ACHN (cell line): ENCODE results near the gene LYPD4.
"Not testable (repeated sequence)": the region's sequence is repeated elsewhere in the genome, so short reads cannot be mapped to it uniquely, and the experiment has no call there.

Experiments used
- DNase-seq: peaks from one replicate; pipeline ENCODE4 v3.0.0-alpha.2; 2015
- in situ Hi-C: cut with HindIII; loops from 2 replicates; pipeline ENCODE4 v1.10.0; 2017; ENCODE audit warnings: low sequenced_read_pairs, low pct_ligation_motif_present, low pct_unique_long_range_greater_than_20kb

LYPD4 gene

DNA sequence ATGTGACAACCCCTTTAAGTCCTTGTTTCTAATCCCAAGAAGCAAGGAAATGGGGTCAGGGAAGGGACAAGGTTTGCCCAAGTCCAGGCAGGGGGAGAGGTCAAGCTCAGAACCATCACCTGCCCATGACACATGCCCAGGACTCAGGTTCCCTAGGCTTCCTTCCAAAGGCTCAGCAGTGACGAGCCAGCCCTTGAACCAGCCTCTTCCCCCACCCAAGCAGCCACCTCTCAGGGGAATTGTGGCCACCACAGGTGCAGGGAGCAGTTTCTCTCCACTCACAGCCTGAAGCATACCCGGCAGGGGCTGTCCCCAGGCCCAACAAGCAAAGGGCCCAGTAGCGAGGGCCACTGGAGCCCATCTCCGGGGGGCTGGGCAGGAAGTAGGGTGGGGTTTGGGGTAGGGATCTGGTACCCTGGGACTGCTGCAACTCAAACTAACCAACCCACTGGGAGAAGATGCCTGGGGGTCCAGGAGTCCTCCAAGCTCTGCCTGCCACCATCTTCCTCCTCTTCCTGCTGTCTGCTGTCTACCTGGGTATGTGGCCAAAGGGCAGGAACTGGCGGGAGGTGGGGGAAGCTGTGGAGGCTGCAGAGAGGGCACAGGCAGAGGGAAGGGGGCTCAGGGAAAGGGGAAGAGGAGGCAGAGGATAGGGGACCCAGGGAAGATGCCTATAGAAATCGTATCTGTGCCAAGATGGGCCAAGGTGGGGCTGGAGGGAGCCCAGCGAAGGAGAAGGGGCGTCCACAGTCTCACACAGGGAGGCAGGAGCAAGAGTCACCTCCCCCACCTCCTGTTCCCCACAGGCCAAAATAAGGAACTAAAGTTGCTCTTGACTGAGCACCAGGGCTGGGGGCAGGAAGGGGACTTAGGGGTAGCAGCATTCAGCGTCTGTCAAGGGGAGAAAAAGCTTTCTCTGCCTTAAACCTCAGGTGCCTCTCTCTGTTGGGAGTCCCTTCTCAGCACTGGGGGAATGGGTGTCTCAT, 32.7 kb upstream of the LYPD4 start, which contains the start of gene CD79A:
Gene CD79A, plus strand, starts transcription at position 433 of the 986 bp plus-strand sequence. Its CDS starts 26 bp downstream, at position 459.
- DNase-seq, result no peak
- in situ Hi-C loops, result no loop called here

DNA sequence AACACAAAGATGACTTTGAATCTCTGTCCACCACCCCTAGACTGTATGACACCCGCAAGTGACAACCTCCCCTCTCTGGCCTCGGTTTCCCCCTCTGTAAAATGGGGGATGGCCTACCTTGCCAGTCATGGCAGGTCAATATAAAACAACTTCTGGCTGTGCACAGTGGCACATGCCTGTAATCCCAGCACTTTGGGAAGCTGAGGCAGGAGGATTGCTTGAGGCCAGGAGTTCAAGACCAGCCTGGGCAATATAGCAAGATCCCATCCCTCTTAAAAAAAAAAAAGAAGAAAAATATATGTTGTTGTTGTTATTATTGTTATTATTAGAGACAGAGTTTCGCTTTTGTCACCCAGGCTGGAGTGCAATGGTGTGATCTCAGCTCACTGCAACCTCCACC, 31.5 kb upstream of the LYPD4 start:
- in situ Hi-C loops, DNase-seq: not testable (repeated sequence)

DNA sequence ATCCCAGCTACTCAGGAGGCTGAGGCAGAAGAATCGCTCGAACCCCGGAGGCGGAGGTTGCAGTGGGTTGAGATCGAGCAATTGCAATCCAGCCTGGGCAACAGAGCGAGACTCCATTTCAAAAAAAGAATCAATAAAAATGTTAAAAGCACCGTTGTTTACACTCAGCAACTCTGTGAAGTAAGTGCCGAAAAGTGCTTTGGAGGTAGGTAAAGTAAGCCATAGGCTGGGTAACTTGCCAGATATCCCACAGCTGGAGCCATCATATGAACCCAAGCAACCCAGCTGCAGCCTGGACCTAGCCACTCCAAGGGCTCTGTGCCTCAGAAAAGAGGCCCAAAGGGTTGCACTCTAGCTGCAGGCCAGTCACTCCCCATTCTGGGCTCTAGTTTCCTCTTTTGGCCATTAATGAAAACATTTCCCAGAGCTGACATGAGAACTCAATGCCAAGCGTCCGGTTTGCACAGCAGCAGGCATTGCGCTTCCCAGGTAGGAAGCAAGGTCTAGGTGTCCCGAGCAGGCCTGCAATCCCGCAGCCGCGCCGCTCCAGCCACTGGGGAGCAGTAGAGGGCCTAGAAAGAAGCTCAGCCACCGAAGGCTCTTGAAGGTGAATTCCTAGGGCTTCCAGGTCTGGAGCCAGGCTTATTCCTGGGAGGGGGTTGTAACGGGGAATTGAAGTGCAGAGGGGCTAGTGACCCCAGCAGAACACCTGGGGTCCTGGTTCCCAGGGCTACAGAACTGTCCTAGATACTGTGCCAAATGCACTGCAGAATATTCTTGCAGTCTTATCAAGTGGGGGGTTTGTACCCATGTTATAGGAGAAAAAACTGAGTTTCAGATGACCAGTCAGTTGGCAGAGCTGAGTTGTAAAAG, 28.5 kb upstream of the LYPD4 start:
- peak; percentile 71 for DNase-seq
- in situ Hi-C loops, result no loop called here

DNA sequence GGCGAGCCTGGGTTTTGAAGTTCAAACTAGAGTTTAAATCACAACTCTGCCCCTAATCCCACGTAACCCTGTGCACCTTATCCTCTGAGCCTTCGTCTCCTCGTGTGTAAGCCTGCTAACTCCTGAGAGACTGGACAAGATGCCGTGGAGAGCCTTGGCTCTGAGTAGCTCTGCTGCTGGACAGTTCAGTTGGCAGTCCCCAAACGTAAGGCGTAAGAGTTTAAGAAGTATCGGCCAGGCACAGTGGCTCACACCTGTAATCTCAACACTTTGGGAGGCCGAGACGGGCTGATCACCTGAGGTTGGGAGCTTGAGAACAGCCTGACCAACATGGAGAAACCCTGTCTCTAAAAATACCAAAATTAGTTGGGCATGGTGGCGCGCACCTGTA, 27.9 kb upstream of the LYPD4 start:
- in situ Hi-C loops, result no loop called here
- no peak for DNase-seq

DNA sequence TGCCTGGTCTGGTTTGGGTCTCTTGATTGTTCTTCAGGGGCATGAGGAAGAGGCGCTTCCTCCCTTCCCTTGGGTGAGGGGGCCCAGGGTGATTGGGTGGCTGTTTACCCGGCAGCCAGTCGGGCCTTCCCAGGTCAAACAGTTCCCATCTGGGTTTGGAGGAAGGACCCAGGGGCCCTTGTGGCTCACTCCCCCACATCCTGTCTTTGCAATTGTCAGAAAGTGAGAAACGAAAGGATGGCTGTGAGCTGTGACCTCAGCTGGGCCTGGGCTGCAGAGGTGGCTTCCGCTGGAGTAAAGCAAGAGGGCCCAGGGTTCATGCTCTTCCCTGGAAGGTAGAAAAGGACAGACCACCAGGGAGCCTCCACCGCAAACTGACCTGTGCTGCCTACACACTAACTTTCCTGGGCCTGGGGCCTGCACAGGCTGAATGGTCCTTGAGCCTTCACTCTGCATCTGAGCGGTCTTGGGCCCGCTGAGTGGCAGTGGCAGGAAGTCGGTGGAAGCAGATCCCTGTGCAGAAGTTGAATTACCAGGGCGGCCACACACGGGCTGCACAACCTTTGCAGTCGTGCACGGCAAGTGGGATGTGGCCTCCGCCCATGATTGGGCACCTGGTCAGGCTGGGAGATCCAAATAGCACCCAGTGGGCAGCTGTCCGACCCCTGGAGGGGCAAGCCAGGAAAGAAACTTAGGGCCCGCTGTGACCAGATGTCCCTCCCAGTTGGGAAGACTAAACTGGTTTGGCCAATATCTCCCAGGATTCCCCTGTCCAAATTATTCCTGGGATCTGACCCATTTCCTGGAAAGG, 27.3 kb upstream of the LYPD4 start:
- DNase-seq, result no peak
- in situ Hi-C loops, result no loop called here

DNA sequence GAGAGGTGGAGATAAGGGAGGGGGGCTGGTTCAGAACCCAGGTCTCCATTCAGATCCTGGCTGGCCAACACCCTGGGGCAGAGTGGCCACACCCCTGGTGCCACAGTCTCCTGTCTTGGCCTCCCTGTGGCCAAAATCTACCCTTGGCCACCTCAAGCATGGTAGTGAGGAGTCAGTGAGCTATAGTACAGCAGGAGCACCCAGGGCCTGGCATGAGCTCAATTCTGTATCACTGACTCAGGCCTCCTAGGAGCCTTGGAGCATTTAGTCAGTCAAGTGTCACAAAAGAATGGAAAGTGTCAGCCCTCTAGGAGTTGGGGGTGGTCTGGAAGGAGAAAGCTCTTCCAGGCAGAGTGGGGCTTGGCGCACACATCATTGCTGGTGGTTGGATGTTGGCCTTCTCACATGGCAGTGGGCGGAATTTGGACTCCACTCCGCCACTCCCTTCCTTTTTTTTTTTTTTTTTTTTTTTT, 26.0 kb upstream of the LYPD4 start:
- DNase-seq, result peak; percentile 67
- in situ Hi-C loops, result no loop called here

DNA sequence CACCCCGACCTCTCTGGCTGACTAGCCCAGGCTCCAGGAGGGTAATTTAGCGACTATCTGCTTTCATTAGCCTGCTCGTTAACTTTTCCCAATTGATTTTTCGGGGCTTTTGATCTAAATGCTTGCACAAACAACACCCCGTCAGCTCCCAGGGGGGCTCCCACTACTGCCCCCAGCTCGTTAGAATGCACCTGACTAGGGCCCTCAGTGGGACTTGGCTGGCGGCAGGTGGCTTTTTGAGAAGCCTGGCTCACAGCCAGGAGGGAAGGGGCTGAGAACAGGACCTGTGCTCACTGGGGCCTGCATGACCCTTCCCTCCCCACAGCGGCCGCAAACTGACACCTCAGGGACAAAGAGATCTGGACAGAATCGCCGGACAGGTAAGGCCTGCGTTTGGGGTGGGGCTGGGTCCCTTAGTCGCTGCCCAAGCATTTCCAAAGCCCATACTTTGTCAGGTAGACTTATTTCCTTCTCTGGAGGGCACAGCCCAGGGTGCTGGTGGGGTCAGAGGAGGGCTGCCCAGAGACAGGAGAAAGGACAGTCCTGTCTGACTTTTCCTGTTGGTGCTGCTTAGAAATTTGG, 25.0 kb upstream of the LYPD4 start:
- in situ Hi-C loops, result no loop called here
- no peak for DNase-seq

DNA sequence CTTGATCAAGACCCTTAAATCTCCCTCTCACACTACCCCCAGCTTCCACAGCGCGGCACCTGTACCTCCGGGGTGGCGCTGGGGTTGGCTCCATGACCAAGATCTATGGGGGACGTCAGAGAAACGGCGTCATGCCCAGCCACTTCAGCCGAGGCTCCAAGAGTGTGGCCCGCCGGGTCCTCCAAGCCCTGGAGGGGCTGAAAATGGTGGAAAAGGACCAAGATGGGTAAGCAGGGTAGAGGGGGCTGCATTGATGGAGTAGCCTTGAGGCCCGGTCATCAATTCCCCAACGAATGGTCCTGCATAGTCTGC, 24.5 kb upstream of the LYPD4 start:
- DNase-seq, result no peak
- in situ Hi-C loops, result no loop called here

DNA sequence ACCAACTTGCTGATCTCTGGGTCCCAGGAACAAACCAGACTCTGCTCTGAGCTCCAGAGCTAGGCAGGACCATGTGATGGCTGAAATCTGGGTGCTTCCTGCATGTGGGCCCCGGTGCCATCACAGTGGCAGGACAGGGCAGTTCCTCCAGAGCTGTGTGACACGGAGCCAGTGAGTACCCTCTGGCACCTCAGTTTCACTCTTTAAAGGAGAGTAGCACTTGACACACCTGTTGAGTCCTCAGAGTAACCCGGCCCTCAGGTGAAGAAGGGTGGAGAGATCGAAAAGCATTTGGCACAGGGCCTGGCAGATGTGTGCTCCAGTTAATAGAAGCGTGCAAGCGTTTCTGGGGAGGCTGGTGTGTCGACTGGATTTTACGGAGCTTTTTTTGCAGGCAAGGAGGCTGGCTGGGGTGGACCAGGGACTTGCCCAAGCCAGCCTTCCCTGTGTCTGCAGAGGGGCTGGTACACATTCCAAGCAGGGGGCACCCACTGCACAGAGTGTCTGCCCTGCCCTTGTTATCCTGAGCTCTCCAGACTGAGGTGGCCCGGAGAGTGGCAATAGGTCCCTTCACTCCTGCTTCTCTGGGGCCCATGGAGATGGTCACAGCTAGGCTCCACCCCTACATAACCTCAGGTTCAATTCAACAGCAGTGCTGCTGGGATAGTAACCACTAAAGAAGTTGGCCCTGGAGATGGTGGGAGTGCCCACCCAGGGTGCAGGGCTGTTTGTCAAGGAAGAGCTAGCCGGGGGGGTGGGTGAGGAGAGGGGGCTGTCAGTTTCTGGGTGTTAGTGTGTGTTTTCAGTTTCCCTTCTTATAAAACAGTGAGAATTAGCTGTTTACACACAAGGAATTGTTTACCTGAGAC, 23.9 kb upstream of the LYPD4 start:
- in situ Hi-C loops, result no loop called here
- DNase-seq, result no peak

DNA sequence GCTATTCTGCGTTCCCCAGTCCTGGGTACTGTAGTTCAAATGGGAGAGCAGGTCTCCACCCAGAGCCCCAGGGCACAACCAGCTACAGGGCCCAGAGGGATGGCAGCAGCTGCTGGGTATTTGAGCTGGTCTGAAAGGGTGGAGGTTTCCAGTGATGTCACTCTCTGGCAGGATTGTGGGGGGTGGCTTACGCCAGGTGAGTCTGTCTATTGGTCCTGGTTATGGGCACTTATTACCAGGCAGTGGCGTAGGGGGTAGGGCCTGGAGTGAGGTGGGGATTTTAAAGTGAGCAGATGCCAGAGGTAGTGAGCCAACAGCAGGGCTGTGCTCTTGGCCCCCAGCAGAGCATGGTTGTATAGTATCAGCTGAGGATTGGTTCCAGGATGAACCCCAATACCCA, 21.8 kb upstream of the LYPD4 start:
- no peak for DNase-seq
- in situ Hi-C loops, result no loop called here

DNA sequence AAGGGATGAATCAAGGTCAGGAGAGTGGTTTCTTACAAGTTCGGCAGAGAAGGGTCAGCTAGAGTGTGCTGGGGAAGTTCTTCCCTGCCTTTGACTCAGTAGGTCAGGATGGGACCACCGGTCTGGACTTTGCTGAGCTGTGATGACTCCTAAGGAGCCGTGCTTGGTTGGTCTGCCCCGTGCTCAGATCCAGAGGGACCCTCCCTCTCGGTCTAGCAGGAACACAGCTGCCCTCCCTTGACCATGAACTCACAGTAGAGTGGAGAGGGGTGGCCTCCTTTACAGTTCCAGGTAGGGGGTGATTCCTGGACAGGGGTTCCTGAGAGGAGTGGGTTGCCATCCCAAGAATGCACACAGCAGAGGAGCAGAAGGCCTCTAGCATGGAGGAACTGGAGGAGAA, 19.9 kb upstream of the LYPD4 start:
- in situ Hi-C loops, result no loop called here
- no peak for DNase-seq

DNA sequence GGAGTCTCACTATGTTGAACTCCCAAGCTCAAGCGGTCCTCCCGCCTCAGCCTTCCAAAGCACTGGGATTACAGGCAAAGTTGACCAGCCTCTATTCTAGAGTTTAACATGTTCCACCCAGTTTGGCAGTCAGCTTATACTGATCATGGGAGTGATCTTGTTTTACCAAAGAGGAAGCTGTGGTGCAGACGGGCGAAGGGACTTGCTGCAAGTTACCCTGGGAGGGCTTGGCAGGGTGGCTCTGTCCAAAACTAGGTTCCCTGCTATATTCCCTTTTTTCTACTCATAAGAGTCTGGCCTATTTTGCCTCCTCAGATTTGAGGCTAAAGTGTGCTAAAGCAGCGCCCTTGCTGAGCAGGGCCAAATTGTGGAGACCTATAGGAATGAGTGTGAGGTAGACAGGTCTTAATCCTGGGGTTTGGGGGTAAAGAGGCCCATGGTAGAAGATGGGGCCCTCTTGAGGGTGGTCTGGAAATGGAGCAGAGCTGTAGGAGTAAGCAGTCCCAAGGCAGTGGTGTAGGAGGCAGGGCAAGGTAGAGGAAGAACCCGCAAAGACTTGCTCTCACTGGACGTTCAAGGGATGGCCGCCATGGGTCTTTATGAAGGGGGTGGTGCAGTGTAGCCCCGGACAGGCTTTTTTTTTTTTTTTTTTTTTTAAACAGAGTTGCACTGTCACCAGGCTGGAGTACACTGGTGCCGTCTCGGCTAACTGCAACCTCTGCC, 18.9 kb upstream of the LYPD4 start:
- in situ Hi-C loops, result no loop called here
- DNase-seq, result no peak

DNA sequence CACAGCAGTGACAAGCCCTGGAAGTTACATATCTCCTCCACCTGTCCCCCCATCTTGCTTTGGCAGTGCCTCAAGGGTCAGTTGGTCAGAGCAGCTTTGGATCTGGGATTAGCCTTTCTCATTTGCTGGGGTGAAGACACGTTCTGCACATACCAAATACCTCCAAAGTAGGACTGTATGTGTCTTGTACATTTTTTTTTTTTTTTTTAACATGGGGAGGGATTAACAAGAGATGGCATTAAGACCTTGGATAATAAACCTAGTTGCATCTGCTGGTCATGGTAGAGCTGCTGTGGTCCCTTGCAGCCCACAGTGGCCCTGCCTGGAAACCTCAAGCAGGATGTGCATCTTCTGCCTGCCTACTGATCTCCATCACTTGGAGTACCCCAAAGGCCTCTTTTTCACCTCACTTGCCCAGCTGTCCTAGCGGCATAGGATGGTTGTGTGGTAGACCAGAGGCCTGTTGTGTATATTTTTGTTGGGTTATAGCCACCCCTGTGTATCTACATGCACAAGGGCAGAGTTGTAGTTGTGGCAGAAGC, 18.0 kb upstream of the LYPD4 start:
- in situ Hi-C loops, result no loop called here
- no peak for DNase-seq

DNA sequence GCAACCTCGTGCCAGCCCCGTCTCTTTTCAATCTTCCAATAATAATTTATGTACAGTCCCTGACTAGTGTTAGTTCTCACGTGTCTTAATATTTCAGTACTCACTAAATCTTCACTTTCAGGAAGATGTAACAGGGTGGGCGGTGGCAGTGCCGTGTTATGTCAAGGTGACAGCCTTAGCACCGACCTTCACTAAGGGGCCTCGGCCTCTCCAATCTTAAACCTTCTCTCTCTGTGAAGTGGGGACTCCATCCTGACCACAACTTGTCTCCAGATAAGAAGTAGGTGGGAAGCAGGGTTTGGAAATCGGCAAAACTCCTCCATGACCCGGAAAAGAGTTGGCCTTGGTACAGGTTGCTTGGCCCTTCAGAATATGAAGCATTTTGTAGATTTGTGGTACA, 17.4 kb upstream of the LYPD4 start:
- no peak for DNase-seq
- in situ Hi-C loops, result no loop called here

DNA sequence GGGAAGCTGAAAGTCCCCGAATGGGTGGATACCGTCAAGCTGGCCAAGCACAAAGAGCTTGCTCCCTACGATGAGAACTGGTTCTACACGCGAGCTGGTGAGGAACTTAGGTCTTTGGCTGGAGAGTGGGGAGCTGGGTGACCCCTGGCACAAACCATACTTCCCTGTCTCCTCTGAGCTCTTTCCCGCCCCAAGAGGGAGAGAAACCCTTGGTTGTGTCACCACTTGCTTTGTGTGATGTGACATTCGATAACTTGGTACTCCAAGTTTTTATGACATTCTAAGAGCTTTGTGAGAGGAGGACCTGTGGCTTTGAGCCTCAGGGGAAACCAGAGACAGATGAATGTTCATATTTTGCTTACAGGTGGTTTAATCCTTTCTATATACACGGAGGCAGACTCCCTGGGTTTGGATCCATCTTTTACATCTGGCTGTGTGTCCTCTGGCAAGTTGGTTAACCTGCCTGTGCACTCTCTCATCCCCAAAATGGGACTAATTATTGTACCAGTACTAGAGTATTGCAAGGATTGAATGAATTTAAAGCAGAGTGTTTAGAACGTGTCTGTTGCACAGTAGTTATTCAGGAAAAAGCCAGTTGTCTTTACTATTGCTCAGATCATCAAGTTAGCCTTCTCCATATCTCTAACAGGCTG, 16.8 kb upstream of the LYPD4 start:
- no peak for DNase-seq
- in situ Hi-C loops, result no loop called here

DNA sequence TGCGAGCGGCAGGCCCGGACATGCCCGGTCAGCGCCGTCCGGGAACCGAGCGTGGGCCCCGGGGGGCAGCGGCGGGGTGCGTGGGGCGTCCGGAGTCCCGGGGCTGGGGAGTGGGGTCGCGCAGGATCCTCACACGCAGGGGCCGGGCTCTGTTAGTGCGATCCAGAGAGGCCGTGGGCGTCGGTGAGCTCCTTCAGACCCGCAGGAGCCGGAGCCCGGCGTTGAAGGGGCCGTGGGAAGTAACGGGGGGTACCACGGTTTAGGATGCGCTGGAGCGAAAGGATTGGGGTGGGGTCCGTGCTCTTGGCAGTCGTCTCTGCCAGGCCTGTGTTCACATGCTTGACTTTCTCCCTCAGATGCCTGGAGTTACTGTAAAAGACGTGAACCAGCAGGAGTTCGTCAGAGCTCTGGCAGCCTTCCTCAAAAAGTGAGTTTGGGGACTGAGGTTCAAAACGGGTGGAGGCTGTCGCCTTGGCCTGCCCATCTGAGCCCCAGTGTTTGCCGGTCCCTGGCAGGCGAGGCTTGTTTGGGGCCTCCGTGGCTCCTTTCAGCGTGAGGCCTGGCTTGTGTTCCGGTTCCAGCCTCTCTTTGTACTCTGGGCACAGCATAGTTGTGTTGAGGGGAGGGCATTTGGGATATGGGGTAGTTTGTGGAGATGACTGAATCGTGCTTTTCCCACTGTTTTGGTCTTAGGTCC, 16.1 kb upstream of the LYPD4 start:
- in situ Hi-C loops, result no loop called here
- no peak for DNase-seq
